Muscle layer of duodenum (tissue), 2 donors: ENCODE results near the gene PPFIBP1.

ENCODE experiments used
- H3K27ac ChIP-seq: one replicate; pipeline ENCODE4 v1.7.0; 2013; ENCODE audit warnings: mild to moderate bottlenecking, low read length
- H3K27me3 ChIP-seq: one replicate; pipeline ENCODE4 v1.7.0; 2013; ENCODE audit warnings: low read depth, mild to moderate bottlenecking, control low read depth, low read length
- H3K36me3 ChIP-seq, 2 donors: one replicate each; pipeline ENCODE4 v1.7.0; 2013; ENCODE audit warnings: low read length in 2 of 2, control low read depth in 1 of 2, mild to moderate bottlenecking in 1 of 2; ENCODE audit not compliant: insufficient read depth in 2 of 2, control insufficient read depth in 1 of 2
- H3K4me1 ChIP-seq, 2 donors: one replicate each; pipeline ENCODE4 v1.7.0; 2013; ENCODE audit warnings: low read length in 2 of 2, mild to moderate bottlenecking in 2 of 2, control low read depth in 1 of 2, moderate library complexity in 1 of 2; ENCODE audit not compliant: insufficient read depth in 2 of 2, control insufficient read depth in 1 of 2
- H3K4me3 ChIP-seq, 2 donors: one replicate each; pipeline ENCODE4 v1.7.0; 2013; ENCODE audit warnings: low read length in 2 of 2, low read depth in 1 of 2, mild to moderate bottlenecking in 1 of 2
- H3K9me3 ChIP-seq, 2 donors: one replicate each; pipeline ENCODE4 v1.7.0; 2013; ENCODE audit warnings: low read length in 2 of 2, control low read depth in 1 of 2, mild to moderate bottlenecking in 1 of 2; ENCODE audit not compliant: control insufficient read depth in 1 of 2
- donor health status: healthy.

Gene PPFIBP1

DNA sequence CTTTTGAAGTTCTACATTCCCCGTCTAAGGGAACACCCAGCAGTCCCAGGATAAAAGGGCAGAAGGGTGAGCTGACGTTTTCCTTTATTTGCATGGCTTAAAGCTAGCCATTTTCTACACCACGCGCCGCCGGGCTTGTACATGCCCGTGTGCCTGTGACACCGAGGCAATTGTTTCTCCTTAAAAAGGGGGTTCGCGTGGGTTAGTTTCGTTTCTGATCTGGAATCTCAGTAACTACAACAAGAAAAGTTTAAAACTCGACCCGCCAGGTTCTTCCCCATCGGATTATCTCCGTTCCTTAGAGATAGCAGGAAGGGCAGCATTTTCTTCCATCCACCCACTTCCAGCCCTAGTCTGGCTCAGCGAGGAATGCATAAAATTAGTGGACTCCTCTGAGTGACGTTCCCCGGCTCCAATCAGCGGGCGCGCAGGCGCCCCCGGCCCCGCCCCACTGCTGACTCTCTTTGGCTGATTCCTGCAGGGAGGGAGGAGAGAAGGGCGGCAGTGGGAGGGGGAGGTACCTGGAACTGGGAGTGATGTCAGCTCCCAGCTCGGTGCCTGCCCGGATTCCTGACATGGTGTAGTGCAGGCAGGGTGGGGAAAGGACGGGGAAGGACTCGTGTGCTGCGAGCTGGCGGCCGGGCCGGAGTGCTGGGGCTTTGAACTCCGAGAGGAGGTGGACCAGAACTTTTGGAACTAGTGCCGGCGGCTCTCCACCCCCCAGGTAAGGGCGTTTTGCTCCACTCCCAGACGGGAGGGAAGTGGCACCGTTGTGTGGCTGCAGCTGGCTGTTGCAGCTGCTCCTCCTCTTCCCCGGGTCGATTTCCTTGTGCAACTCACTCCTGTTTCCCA lies at the start of gene PPFIBP1:
Gene PPFIBP1, plus strand, starts transcription at position 565 of the 852 bp plus-strand sequence. CDS start 109,191 bp downstream, outside the sequence.
- H3K27ac ChIP-seq, result peak within 1 kb of the TSS; percentile 96
- peak within 1 kb of the TSS; percentile 72 to 94 for H3K4me3 ChIP-seq

DNA sequence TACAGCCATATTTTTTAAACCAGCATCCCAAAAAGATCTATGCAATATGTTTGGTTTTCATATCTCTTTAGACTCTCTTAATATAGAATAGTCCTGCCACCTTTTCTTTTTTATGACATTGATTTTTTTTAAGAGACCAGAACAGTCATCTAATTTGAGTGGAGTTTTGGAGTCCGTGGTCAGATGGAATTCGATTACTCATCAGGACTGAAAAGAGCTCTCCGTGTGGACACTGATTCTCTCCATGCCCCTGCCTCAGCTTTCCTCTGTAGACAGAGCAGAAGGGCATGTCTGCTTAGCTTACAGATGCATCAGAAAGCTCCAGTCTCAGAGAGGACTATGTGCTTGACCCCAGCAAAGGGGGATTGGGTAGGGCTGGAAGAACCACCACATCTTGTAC lies 49.7 kb upstream of the PPFIBP1 start:
- Histone ChIP-seq H3K4me3 (no peak overlapping the region), H3K27ac (no peak overlapping the region), H3K4me1 (no peaks in the 10 kb centered on the region), H3K36me3 (no peaks in the 10 kb centered on the region), H3K27me3 (no peaks in the 10 kb centered on the region), H3K9me3 (peaks cover 4 to 29% of the 10 kb centered on the region in 2 donors)

More for the DNA sequence above, at the start of gene PPFIBP1:
- no peaks in the 10 kb centered on the region for H3K9me3 ChIP-seq
- H3K4me1 ChIP-seq, result peaks cover 0 to 10% of the 10 kb centered on the region in 2 donors
- H3K36me3 ChIP-seq, result no peaks in the 10 kb centered on the region
- no peaks in the 10 kb centered on the region for H3K27me3 ChIP-seq

GRCh38 chr12:27477049-27477448 lies 47.0 kb upstream of the PPFIBP1 start:
- no peak overlapping the region for H3K4me3 ChIP-seq
- H3K27me3 ChIP-seq, result no peaks in the 10 kb centered on the region
- no peaks in the 10 kb centered on the region for H3K4me1 ChIP-seq
- H3K9me3 ChIP-seq, result peaks cover 4 to 29% of the 10 kb centered on the region in 2 donors
- no peak overlapping the region for H3K27ac ChIP-seq
- H3K36me3 ChIP-seq, result no peaks in the 10 kb centered on the region

DNA sequence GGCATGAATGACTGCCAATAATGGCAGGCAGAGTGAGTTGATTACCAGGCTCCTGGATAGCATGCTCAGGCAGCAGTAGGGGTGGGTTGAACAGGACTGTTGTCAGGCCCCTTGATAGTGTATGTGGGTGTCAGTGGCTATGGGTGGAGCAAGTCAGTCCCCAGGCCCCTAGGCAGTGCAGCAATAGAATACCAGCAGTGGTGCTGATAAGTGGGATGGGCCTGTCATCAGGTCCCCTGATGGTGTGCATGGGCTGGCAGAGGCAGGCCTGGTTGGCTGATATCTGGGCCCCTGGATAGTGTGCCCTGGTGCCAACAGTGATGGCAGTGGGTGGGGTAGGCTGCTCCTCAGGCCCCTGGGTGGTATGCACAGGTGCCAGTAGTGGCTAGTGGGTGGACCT lies 45.1 kb upstream of the PPFIBP1 start:
- no peaks in the 10 kb centered on the region for H3K27me3 ChIP-seq
- no peaks in the 10 kb centered on the region for H3K4me1 ChIP-seq
- H3K4me3 ChIP-seq, result no peak overlapping the region

DNA sequence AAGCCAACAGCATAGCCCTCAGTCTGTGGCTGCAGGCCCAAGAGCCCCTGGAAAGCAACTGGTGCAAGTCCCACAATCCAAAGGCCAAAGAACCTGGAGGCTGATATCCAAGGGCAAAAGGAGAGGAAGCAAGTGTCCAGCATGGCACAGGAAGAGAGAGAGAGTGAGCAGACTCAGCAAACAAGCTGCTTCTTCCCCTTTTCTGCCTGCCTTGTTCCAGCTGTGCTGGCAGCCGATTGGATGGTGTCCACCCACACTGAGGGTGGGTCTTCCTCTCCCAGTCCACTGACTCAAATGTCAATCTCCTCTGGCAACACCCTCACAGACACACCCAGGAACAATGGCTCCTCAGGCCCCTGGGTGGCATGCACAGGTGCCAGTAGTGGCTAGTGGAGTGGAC lies 44.0 kb upstream of the PPFIBP1 start:
- H3K9me3 ChIP-seq, result peaks cover 4 to 25% of the 10 kb centered on the region in 2 donors
- H3K27ac ChIP-seq, result no peak overlapping the region
- no peak overlapping the region for H3K4me3 ChIP-seq
- H3K36me3 ChIP-seq, result no peaks in the 10 kb centered on the region
- no peaks in the 10 kb centered on the region for H3K4me1 ChIP-seq
- H3K27me3 ChIP-seq, result no peaks in the 10 kb centered on the region

More for the DNA sequence above, 45.1 kb upstream of the PPFIBP1 start:
- no peaks in the 10 kb centered on the region for H3K36me3 ChIP-seq
- H3K9me3 ChIP-seq, result peaks cover 4 to 29% of the 10 kb centered on the region in 2 donors
- no peak overlapping the region for H3K27ac ChIP-seq

DNA sequence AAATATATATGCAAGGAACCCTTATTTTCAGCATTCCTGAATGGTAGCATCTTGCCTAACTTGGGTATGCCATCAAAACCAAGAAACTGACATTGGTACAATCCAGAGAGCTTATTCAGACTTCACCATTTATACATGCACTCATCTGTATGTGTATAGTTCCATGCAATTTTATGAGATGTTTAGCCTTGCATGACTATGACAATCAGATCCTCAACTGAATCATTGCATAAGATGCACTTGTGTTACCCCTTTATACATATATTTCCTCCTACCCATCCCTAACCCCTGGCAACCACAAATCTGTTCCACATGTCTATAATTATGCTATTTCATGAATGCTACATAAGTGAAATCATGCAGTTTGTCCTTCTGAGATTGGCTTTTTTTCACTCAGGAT lies 37.0 kb upstream of the PPFIBP1 start:
- H3K4me1 ChIP-seq, result no peaks in the 10 kb centered on the region
- no peak overlapping the region for H3K27ac ChIP-seq
- H3K27me3 ChIP-seq, result no peaks in the 10 kb centered on the region
- no peaks in the 10 kb centered on the region for H3K9me3 ChIP-seq
- H3K36me3 ChIP-seq, result no peaks in the 10 kb centered on the region
- H3K4me3 ChIP-seq, result no peak overlapping the region

GRCh38 chr12:27488479-27488878 lies 35.5 kb upstream of the PPFIBP1 start:
- Histone ChIP-seq H3K27ac (no peak overlapping the region), H3K4me3 (no peak overlapping the region), H3K4me1 (no peaks in the 10 kb centered on the region), H3K27me3 (no peaks in the 10 kb centered on the region), H3K9me3 (no peaks in the 10 kb centered on the region), H3K36me3 (no peaks in the 10 kb centered on the region)

DNA sequence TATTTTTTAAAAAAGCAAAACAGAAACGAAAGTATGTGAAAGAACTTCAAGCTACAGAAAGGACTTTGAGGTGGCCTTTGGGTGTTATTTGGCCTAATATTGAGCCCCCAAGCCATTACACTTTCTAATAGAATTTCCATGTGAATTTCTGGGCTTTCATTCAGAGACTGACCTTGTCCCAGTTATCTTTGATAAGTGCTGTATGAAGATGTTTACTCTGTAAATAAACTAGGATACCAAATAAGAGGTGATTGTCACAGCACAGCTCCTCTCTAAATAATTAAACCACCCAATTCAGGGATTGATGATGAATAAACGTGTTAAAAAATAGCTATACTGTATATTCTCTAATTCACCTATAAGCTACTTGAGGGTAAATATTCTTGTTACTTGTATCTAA lies 32.8 kb upstream of the PPFIBP1 start:
- H3K4me1 ChIP-seq, result no peaks in the 10 kb centered on the region
- H3K36me3 ChIP-seq, result no peaks in the 10 kb centered on the region
- H3K27ac ChIP-seq, result no peak overlapping the region
- no peak overlapping the region for H3K4me3 ChIP-seq
- H3K27me3 ChIP-seq, result no peaks in the 10 kb centered on the region
- H3K9me3 ChIP-seq, result no peaks in the 10 kb centered on the region

GRCh38 chr12:27493260-27493940 lies 30.6 kb upstream of the PPFIBP1 start:
- no peaks in the 10 kb centered on the region for H3K4me1 ChIP-seq
- H3K36me3 ChIP-seq, result no peaks in the 10 kb centered on the region
- no peaks in the 10 kb centered on the region for H3K27me3 ChIP-seq

DNA sequence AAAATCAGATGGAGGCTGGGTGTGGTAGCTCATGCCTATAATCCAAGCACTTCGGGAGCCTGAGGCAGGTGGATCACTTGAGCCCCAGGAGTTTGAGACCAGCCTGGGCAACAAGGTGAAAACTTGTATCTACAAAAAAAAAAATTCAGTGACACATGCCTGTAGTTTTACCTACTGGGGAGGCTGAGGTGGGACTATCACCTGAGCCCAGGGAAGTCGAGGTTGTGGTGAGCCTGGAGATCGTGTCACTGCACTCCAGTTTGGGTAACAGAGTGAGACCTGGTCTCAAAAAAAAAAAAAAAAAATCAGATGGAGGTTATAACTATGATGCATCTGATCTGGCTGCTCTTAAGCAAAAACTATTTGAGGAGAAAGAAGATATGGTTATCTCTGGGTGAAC lies 26.6 kb upstream of the PPFIBP1 start:
- Histone ChIP-seq H3K4me1 (no peaks in the 10 kb centered on the region), H3K27ac (no peak overlapping the region), H3K4me3 (no peak overlapping the region), H3K9me3 (no peaks in the 10 kb centered on the region), H3K36me3 (no peaks in the 10 kb centered on the region), H3K27me3 (no peaks in the 10 kb centered on the region)

More at GRCh38 chr12:27493260-27493940, 30.6 kb upstream of the PPFIBP1 start:
- H3K4me3 ChIP-seq, result no peak overlapping the region
- no peak overlapping the region for H3K27ac ChIP-seq
- no peaks in the 10 kb centered on the region for H3K9me3 ChIP-seq

GRCh38 chr12:27498149-27498548 lies 25.9 kb upstream of the PPFIBP1 start:
- Histone ChIP-seq H3K4me1 (no peaks in the 10 kb centered on the region), H3K27ac (no peak overlapping the region), H3K36me3 (no peaks in the 10 kb centered on the region), H3K9me3 (no peaks in the 10 kb centered on the region), H3K4me3 (no peak overlapping the region), H3K27me3 (no peaks in the 10 kb centered on the region)
